CD14-positive monocyte (primary cell): ENCODE data around the gene PIP4K2A. TPM values are rescaled to one million over a fixed set of nuclear protein-coding genes. Genes with fewer than 3 reads are reported as not detected.
A peak's percentile ranks its signal among the peaks of the same experiment; 100 is the strongest.

Source experiments
- DNase-seq, 3 donors: peaks; one replicate each; pipeline ENCODE4 v3.0.0-alpha.2; 2011 to 2022
- H2AFZ ChIP-seq: 2 replicates; pipeline ENCODE4 v1.6.0; 2012; ENCODE audit warnings: mild to moderate bottlenecking, low read depth, low read length, inconsistent platforms; ENCODE audit not compliant: insufficient read depth, poor library complexity, severe bottlenecking
- H3K27ac ChIP-seq, 2 donors: 1 replicate in 1 of 2; 2 replicates in 1 of 2; pipeline ENCODE4 v1.5.1; 2012 to 2013; ENCODE audit warnings: low read length in 2 of 2, control low read depth in 1 of 2, inconsistent platforms in 1 of 2, low read depth in 1 of 2, mild to moderate bottlenecking in 1 of 2
- H3K27me3 ChIP-seq, 2 donors: one replicate each; pipeline versions ENCODE4 v1.6.0 to v1.6.1; 2011 to 2013; ENCODE audit warnings: low read length in 2 of 2; ENCODE audit not compliant: control insufficient read depth in 2 of 2, insufficient read depth in 2 of 2
- H3K36me3 ChIP-seq, 2 donors: replicated peaks in 1 of 2; 1 replicate in 1 of 2; 2 replicates in 1 of 2; pipeline versions ENCODE4 v1.5.1 to v1.6.1; 2012 to 2013; ENCODE audit warnings: low read length in 2 of 2, control low read depth in 1 of 2, inconsistent platforms in 1 of 2, mild to moderate bottlenecking in 1 of 2; ENCODE audit not compliant: insufficient read depth in 2 of 2, control insufficient read depth in 1 of 2
- H3K4me1 ChIP-seq, 2 donors: 1 replicate in 1 of 2; 2 replicates in 1 of 2; pipeline versions ENCODE4 v1.5.1 to v1.6.1; 2012 to 2013; ENCODE audit warnings: low read length in 2 of 2, control low read depth in 1 of 2, inconsistent platforms in 1 of 2, mild to moderate bottlenecking in 1 of 2, moderate library complexity in 1 of 2; ENCODE audit not compliant: insufficient read depth in 2 of 2, control insufficient read depth in 1 of 2
- H3K4me2 ChIP-seq: replicated peaks from 2 replicates; pipeline ENCODE3; 2012; ENCODE audit warnings: low read length, moderate library complexity, mild to moderate bottlenecking; ENCODE audit not compliant: poor library complexity, severe bottlenecking; ENCODE audit errors: extremely low read depth
- H3K4me3 ChIP-seq, 3 experiments: fragments of 200-600 bp in 1 of 3; sonication (generic) in 1 of 3; replicated peaks in 1 of 3; 1 replicate in 2 of 3; 2 replicates in 1 of 3; pipeline ENCODE4 v1.5.1; 2011 to 2013; ENCODE audit warnings: low read length in 3 of 3, mild to moderate bottlenecking in 3 of 3, control low read depth in 2 of 3, low read depth in 2 of 3, inconsistent platforms in 1 of 3, moderate library complexity in 1 of 3
- H3K79me2 ChIP-seq: 2 replicates; pipeline ENCODE4 v1.6.0; 2012; ENCODE audit warnings: mild to moderate bottlenecking, control low read depth, inconsistent platforms, low read length, moderate library complexity; ENCODE audit not compliant: insufficient read depth
- H3K9ac ChIP-seq: 2 replicates; pipeline ENCODE4 v1.6.0; 2017; ENCODE audit warnings: low read length, mild to moderate bottlenecking; ENCODE audit not compliant: insufficient read depth, poor library complexity, severe bottlenecking
- H3K9me3 ChIP-seq, 2 donors: replicated peaks in 1 of 2; 1 replicate in 1 of 2; 2 replicates in 1 of 2; pipeline versions ENCODE4 v1.5.1 to v1.6.1; 2012 to 2013; ENCODE audit warnings: low read length in 2 of 2, control low read depth in 1 of 2; ENCODE audit not compliant: control insufficient read depth in 1 of 2, insufficient read depth in 1 of 2
- H4K20me1 ChIP-seq: 2 replicates; pipeline ENCODE4 v1.6.0; 2012; ENCODE audit warnings: mild to moderate bottlenecking, low read length, control low read depth, moderate library complexity; ENCODE audit not compliant: insufficient read depth
- H3K27ac Mint-ChIP-seq, 7 donors: one replicate each; pipeline ENCODE4 v1.8.0; 2020; ENCODE audit warnings: mild to moderate bottlenecking in 7 of 7, mixed read lengths in 7 of 7, moderate library complexity in 6 of 7, inconsistent platforms in 2 of 7
- H3K27me3 Mint-ChIP-seq, 3 donors: one replicate each; pipeline ENCODE4 v1.8.0; 2021 to 2022; ENCODE audit warnings: low read depth in 3 of 3, mild to moderate bottlenecking in 3 of 3, mixed read lengths in 3 of 3, moderate library complexity in 3 of 3, inconsistent platforms in 1 of 3
- H3K36me3 Mint-ChIP-seq, 2 donors: one replicate each; pipeline ENCODE4 v1.8.0; 2020; ENCODE audit warnings: mixed read lengths in 2 of 2, inconsistent platforms in 1 of 2, mild to moderate bottlenecking in 1 of 2
- H3K4me1 Mint-ChIP-seq: one replicate; pipeline ENCODE4 v1.8.0; 2020; ENCODE audit warnings: mild to moderate bottlenecking, mixed read lengths
- H3K4me3 Mint-ChIP-seq, 2 donors: one replicate each; pipeline ENCODE4 v1.8.0; 2020; ENCODE audit warnings: mild to moderate bottlenecking in 2 of 2, mixed read lengths in 2 of 2, moderate library complexity in 1 of 2
- H3K9me3 Mint-ChIP-seq, 7 donors: one replicate each; pipeline ENCODE4 v1.8.0; 2020 to 2022; ENCODE audit warnings: mixed read lengths in 7 of 7, mild to moderate bottlenecking in 6 of 7, moderate library complexity in 6 of 7, inconsistent platforms in 2 of 7
- WGBS: methylation state at CpG from one replicate; pipeline ENCODE4 v1.1.5; 2013; ENCODE audit warnings: missing lambda C conversion rate; ENCODE audit not compliant: insufficient coverage; 5-methylcytosine and 5-hydroxymethylcytosine counted together
- intact Hi-C, 2 donors: fragments of 100-400 bp; cut with micrococcal nuclease; formaldehyde crosslinking; loops; one replicate each; pipeline versions ENCODE4 v1.15.0 to v1.15.1; 2023
- polyA plus RNA-seq, 3 donors: library from polyadenylated mRNA; depleted of rRNA in 1 of 3; unstranded in 2 of 3; stranded (reverse) in 1 of 3; fragments of 300-500 nt in 2 of 3; fragments of >200 nt in 1 of 3; fragmentation: Illumina TruSeq in 2 of 3; gene quantifications; 1 replicate in 2 of 3; 2 replicates in 1 of 3; pipeline ENCODE4 v1.2.3, GENCODE V29; 2012 to 2021
- TF ChIP-seq, protein P1 (sequence below): fragments of 200-600 bp; IDR thresholded peaks from one replicate; pipeline ENCODE4 v1.8.0; 2022; ENCODE audit warnings: antibody characterized with exemption, mild to moderate bottlenecking

Gene PIP4K2A
- polyA plus RNA-seq, 3 donors: 9.7 to 33.7 (median 16.6) TPM

GRCh38 chr10:22593026-22593425, 121.4 kb downstream of the PIP4K2A start:
- intact Hi-C loops: no loop called here
- peaks cover 17% of the 10 kb centered on the region for H3K79me2 ChIP-seq
- H4K20me1 ChIP-seq: peaks cover 74% of the 10 kb centered on the region
- H3K9ac ChIP-seq: no peak overlapping the region
- H3K4me2 ChIP-seq: no peak overlapping the region
- peak overlapping the region in 1 of 2 donors; percentile 1 for H3K27ac ChIP-seq
- WGBS: no CpG with 5 or more reads among the region's 3 CpGs
- Mint-ChIP-seq H3K4me1 (peaks cover 3% of the 10 kb centered on the region), H3K36me3 (peaks cover 65 to 70% of the 10 kb centered on the region in 2 donors), H3K4me3 (no peak overlapping the region), H3K9me3 (peaks cover 0 to 4% (median 0%) of the 10 kb centered on the region in 7 donors), H3K27ac (peak overlapping the region in 3 of 7 donors; percentile 54 to 67 (median 55)), H3K27me3 (peaks cover 0 to 1% (median 0%) of the 10 kb centered on the region in 3 donors)
- H2AFZ ChIP-seq: no peak overlapping the region
- no peak overlapping the region for H3K4me3 ChIP-seq
- no peaks in the 10 kb centered on the region for H3K4me1 ChIP-seq
- H3K9me3 ChIP-seq: no peaks in the 10 kb centered on the region
- peaks cover 57 to 86% of the 10 kb centered on the region in 2 donors for H3K36me3 ChIP-seq
- no peaks in the 10 kb centered on the region for H3K27me3 ChIP-seq
- TF ChIP-seq, protein P1, sequence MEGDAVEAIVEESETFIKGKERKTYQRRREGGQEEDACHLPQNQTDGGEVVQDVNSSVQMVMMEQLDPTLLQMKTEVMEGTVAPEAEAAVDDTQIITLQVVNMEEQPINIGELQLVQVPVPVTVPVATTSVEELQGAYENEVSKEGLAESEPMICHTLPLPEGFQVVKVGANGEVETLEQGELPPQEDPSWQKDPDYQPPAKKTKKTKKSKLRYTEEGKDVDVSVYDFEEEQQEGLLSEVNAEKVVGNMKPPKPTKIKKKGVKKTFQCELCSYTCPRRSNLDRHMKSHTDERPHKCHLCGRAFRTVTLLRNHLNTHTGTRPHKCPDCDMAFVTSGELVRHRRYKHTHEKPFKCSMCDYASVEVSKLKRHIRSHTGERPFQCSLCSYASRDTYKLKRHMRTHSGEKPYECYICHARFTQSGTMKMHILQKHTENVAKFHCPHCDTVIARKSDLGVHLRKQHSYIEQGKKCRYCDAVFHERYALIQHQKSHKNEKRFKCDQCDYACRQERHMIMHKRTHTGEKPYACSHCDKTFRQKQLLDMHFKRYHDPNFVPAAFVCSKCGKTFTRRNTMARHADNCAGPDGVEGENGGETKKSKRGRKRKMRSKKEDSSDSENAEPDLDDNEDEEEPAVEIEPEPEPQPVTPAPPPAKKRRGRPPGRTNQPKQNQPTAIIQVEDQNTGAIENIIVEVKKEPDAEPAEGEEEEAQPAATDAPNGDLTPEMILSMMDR: no peak
- no peak for DNase-seq

DNA sequence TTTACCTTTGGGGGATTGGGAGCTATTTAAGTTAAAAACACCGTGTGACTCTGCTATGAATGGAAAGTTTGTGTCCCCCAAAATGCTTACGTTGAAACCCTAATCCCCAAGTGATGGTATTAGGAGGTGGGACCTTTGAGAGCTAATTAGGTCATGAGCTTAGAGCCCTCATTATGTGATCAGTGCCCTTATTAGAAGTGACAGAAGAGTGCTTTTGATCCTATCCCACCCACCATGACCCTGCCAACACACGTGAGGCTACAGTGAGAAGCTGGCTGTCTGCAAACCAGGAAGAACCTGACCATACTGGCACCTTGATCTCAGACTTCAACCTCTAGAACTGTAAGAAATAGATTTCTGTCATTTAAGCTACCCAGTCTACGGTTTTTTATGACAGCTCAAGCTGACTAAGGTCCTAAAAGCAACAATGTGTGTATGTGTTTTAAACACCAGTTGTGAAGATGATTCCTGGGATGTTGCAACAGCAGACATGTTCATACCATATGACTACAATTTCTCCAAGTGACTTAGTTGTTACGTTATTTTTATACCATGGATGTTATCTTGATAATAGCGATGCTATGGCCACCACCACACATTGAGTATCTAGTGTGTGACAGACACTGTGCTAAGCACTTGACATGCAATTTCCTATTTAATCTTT, 124.4 kb downstream of the PIP4K2A start:
- Histone ChIP-seq H3K9me3 (no peaks in the 10 kb centered on the region), H3K4me3 (no peak overlapping the region), H4K20me1 (peaks cover 59% of the 10 kb centered on the region), H3K79me2 (peaks cover 5% of the 10 kb centered on the region), H3K4me1 (no peaks in the 10 kb centered on the region), H3K9ac (no peak overlapping the region), H3K27me3 (no peaks in the 10 kb centered on the region), H3K27ac (peak overlapping the region in 1 of 2 donors; percentile 4), H3K36me3 (peaks cover 58 to 82% of the 10 kb centered on the region in 2 donors), H2AFZ (no peak overlapping the region), H3K4me2 (no peak overlapping the region)
- no peaks in the 10 kb centered on the region for H3K4me1 Mint-ChIP-seq
- no CpG with 5 or more reads among the region's 6 CpGs for WGBS
- H3K27me3 Mint-ChIP-seq: peaks cover 0 to 1% (median 0%) of the 10 kb centered on the region in 3 donors
- DNase-seq: no peak
- H3K4me3 Mint-ChIP-seq: no peak overlapping the region
- H3K36me3 Mint-ChIP-seq: peaks cover 63 to 69% of the 10 kb centered on the region in 2 donors
- TF ChIP-seq, protein P1: no peak
- intact Hi-C loops: no loop called here
- H3K9me3 Mint-ChIP-seq: peaks cover 0 to 4% (median 0%) of the 10 kb centered on the region in 7 donors
- H3K27ac Mint-ChIP-seq: peak overlapping the region in 3 of 7 donors; percentile 5 to 16 (median 8)
